IMR-90 (cell line): ENCODE results near the gene LIN37. TPM values are rescaled to one million over a fixed set of nuclear protein-coding genes. Genes with fewer than 3 reads are reported as not detected.

ENCODE experiments used
- ATAC-seq: fragments of 200-7000 bp; cut with Tn5 transposase; 2 replicates; pipeline ENCODE4 v1.9.1; 2020; ENCODE audit warnings: low read depth, mild to moderate bottlenecking, moderate library complexity
- BruUV-seq: library from RNA; stranded (reverse); fragments of 400-500 nt; replicated peaks from 2 replicates; lab custom pipeline; 2021; lab: Mats Ljungman, UMichigan
- CTCF ChIA-PET: fragments of 300-600 bp; formaldehyde crosslinking; extraction: SDS; loops from one replicate; lab custom pipeline; 2021; ENCODE audit warnings: antibody characterized with exemption; lab: Yijun Ruan, JAX
- POLR2A ChIA-PET: fragments of 300-600 bp; sonication (Branson Sonifier 250); formaldehyde crosslinking; loops from one replicate; lab custom pipeline; 2022; ENCODE audit warnings: antibody characterized with exemption; ENCODE audit not compliant: unreplicated experiment; lab: Charles Lee
- DNase-seq: peaks from one replicate; pipeline ENCODE4 v3.0.0; 2013
- H2AFZ ChIP-seq: replicated peaks from 2 replicates; pipeline ENCODE3; 2013; ENCODE audit warnings: low read length, mild to moderate bottlenecking; ENCODE audit not compliant: poor library complexity
- H2AK5ac ChIP-seq: 2 replicates; pipeline ENCODE4 v1.6.1; 2013; ENCODE audit warnings: low read depth, low read length, inconsistent platforms
- H2AK9ac ChIP-seq: replicated peaks from 2 replicates; pipeline ENCODE3; 2013; ENCODE audit warnings: mild to moderate bottlenecking, low read depth, low read length, moderate library complexity; ENCODE audit not compliant: poor library complexity
- H2BK120ac ChIP-seq: 2 replicates; pipeline ENCODE4 v1.6.1; 2013; ENCODE audit warnings: low read depth, low read length, inconsistent platforms
- H2BK15ac ChIP-seq: 3 replicates; pipeline ENCODE4 v1.6.1; 2013; ENCODE audit warnings: low read depth, low read length, inconsistent platforms
- H2BK20ac ChIP-seq: 2 replicates; pipeline ENCODE4 v1.6.1; 2013; ENCODE audit warnings: low read depth, mild to moderate bottlenecking, inconsistent platforms, low read length, moderate library complexity
- H2BK5ac ChIP-seq: 2 replicates; pipeline ENCODE4 v1.6.1; 2013; ENCODE audit warnings: mild to moderate bottlenecking, low read depth, low read length, inconsistent platforms; ENCODE audit not compliant: poor library complexity, severe bottlenecking
- H3K14ac ChIP-seq: replicated peaks from 2 replicates; pipeline ENCODE4 v1.6.1; 2013; ENCODE audit warnings: low read depth, low read length, inconsistent platforms
- H3K18ac ChIP-seq: 2 replicates; pipeline ENCODE4 v1.6.1; 2013; ENCODE audit warnings: low read depth, low read length, control low read depth
- H3K23ac ChIP-seq: 2 replicates; pipeline ENCODE4 v1.6.1; 2013; ENCODE audit warnings: low read depth, low read length, inconsistent platforms
- H3K27ac ChIP-seq: 2 replicates; pipeline ENCODE4 v1.5.1; 2013; ENCODE audit warnings: mild to moderate bottlenecking, control low read depth, low read length; ENCODE audit not compliant: insufficient read depth
- H3K27me3 ChIP-seq: 2 replicates; pipeline ENCODE4 v1.6.1; 2013; ENCODE audit warnings: low read length; ENCODE audit not compliant: control insufficient read depth, insufficient read depth
- H3K36me3 ChIP-seq: 2 replicates; pipeline ENCODE4 v1.6.1; 2013; ENCODE audit warnings: low read length, mixed read lengths; ENCODE audit not compliant: control insufficient read depth, insufficient read depth
- H3K4ac ChIP-seq: 2 replicates; pipeline ENCODE4 v1.6.1; 2013; ENCODE audit warnings: low read depth, low read length, inconsistent platforms
- H3K4me1 ChIP-seq: 2 replicates; pipeline ENCODE4 v1.6.1; 2013; ENCODE audit warnings: low read length, mixed read lengths; ENCODE audit not compliant: control insufficient read depth, insufficient read depth
- H3K4me2 ChIP-seq: 2 replicates; pipeline ENCODE4 v1.6.1; 2013; ENCODE audit warnings: low read depth, mild to moderate bottlenecking, control low read depth, low read length, moderate library complexity
- H3K4me3 ChIP-seq: 2 replicates; pipeline ENCODE4 v1.5.1; 2013; ENCODE audit warnings: low read depth, mild to moderate bottlenecking, control low read depth, low read length, moderate library complexity; ENCODE audit not compliant: insufficient read depth
- H3K56ac ChIP-seq: 2 replicates; pipeline ENCODE4 v1.6.1; 2013; ENCODE audit warnings: low read length, inconsistent platforms; ENCODE audit not compliant: insufficient read depth; ENCODE audit errors: extremely low read depth
- H3K79me1 ChIP-seq, 2 experiments: 2 replicates each; pipeline ENCODE4 v1.6.1; 2013; ENCODE audit warnings: low read length in 2 of 2, inconsistent platforms in 1 of 2, low read depth in 1 of 2
- H3K9ac ChIP-seq: 2 replicates; pipeline ENCODE4 v1.6.1; 2013; ENCODE audit warnings: low read depth, low read length, control low read depth
- H3K9me1 ChIP-seq: 2 replicates; pipeline ENCODE4 v1.6.1; 2013; ENCODE audit warnings: low read length, inconsistent platforms; ENCODE audit not compliant: insufficient read depth
- H3K9me3 ChIP-seq: 2 replicates; pipeline ENCODE4 v1.6.1; 2013; ENCODE audit warnings: low read length; ENCODE audit not compliant: control insufficient read depth, insufficient read depth
- H4K20me1 ChIP-seq: 2 replicates; pipeline ENCODE4 v1.6.1; 2013; ENCODE audit warnings: low read length, inconsistent platforms; ENCODE audit not compliant: insufficient read depth
- H4K5ac ChIP-seq: 2 replicates; pipeline ENCODE4 v1.6.1; 2013; ENCODE audit warnings: mild to moderate bottlenecking, low read depth, low read length, control low read depth
- H4K8ac ChIP-seq, 2 experiments: 2 replicates each; pipeline ENCODE4 v1.6.1; 2013; ENCODE audit warnings: low read depth in 2 of 2, low read length in 2 of 2, control low read depth in 1 of 2, inconsistent platforms in 1 of 2
- H4K91ac ChIP-seq: 2 replicates; pipeline ENCODE4 v1.6.1; 2013; ENCODE audit warnings: low read depth, low read length, inconsistent platforms; ENCODE audit not compliant: insufficient read depth
- MAZ ChIP-seq: IDR thresholded peaks from 2 replicates; pipeline ENCODE4 v1.6.1; 2012; ENCODE audit warnings: low read depth, mild to moderate bottlenecking, low read length, improper control_type of control experiment, moderate library complexity, borderline replicate concordance
- POLR2A ChIP-seq: IDR thresholded peaks from 2 replicates; pipeline ENCODE4 v1.6.1; 2012; ENCODE audit warnings: mild to moderate bottlenecking, low read depth, low read length
- RFX5 ChIP-seq: IDR thresholded peaks from 2 replicates; pipeline ENCODE4 v1.8.0; 2012; ENCODE audit warnings: low read depth, mild to moderate bottlenecking, low read length, moderate library complexity
- WGBS, 2 experiments: methylation state at CpG; one replicate each; pipeline versions ENCODE4 v1.1.5 to v1.1.7; 2013; ENCODE audit warnings: missing lambda C conversion rate in 2 of 2; ENCODE audit not compliant: insufficient read length in 1 of 2; ENCODE audit errors: extremely low coverage in 2 of 2; 5-methylcytosine and 5-hydroxymethylcytosine counted together
- dilution Hi-C: fragments of 300-500 bp; cut with HindIII; formaldehyde crosslinking; loops from one replicate; pipeline ENCODE4 v1.14.3; 2018; ENCODE audit warnings: low sequenced_read_pairs; ENCODE audit not compliant: unreplicated experiment
- in situ Hi-C: fragments of 300-500 bp; cut with MboI; formaldehyde crosslinking; loops from 3 replicates; pipeline ENCODE4 v1.14.3; 2019; ENCODE audit warnings: low sequenced_read_pairs, inconsistent platforms, mixed read lengths
- intact Hi-C: fragments of 100-400 bp; cut with micrococcal nuclease; formaldehyde crosslinking; loops from 2 replicates; pipeline ENCODE4 v1.10.0; 2022
- polyA plus RNA-seq, 3 experiments: library from polyadenylated mRNA; depleted of rRNA; stranded (reverse); fragments of >200 nt; gene quantifications; 2 replicates each; pipeline ENCODE4 v1.2.3, GENCODE V29; 2012; ENCODE audit warnings: low replicate concordance in 1 of 3
- total RNA-seq: library from RNA; depleted of rRNA; stranded (reverse); fragments of >200 nt; gene quantifications from 2 replicates; pipeline ENCODE4 v1.2.3, GENCODE V29; 2012

The LIN37 gene
- total and polyA plus RNA-seq, 2 of the 4 experiments (the other 2 are of a cell fraction): 12.7 to 23.1 TPM

DNA sequence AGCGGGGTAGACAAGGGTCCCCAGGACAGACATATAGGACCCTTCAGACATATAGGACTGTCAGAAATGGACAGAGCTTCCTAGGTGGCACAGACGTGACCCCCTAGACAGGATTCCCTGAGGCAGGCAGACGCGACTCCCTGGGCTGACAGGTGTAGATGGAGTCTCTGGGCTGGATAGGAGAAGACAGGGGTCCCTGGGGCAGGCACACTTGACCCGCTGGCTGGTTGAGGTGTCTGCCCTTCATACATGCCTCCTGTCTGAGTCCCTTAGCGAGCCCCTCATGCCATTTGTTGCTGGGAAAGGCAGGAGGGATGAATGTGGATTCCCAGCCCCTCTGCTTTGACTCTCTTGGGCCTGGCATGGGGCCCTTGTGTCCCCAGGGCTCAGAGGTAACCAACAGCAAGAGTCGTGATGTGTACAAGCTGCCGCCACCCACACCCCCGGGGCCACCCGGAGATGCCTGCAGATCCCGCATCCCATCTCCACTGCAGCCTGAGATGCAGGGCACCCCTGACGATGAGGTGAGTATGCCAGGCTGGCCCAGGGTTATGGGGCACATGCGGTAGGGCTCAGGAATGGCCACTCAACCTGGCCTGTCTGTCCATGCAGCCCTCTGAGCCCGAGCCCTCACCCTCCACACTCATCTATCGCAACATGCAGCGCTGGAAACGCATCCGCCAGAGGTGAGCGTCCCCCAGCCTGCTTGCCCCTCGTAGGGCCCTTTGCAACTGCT is 5.4 kb downstream of the LIN37 start:
- POLR2A ChIA-PET: interaction anchor here (0.6 kb wide), 1 partner anchor 16 kb away, joined by 3 read pairs; no protein-coding TSS in a partner anchor
- WGBS, 2 experiments: 100% methylated on average over 5 of the region's 20 CpGs; no CpG with 5 or more reads in 1 of the 2 experiments
- CTCF ChIA-PET: no interaction called here
- Histone ChIP-seq H2AK9ac (no peak overlapping the region), H4K20me1 (peaks cover 6% of the 10 kb centered on the region; the same call in 1 of the 2 replicates), H3K18ac (no peak overlapping the region), H2AK5ac (no peak overlapping the region), H3K27ac (no peak overlapping the region), H2BK20ac (no peak overlapping the region), H2BK15ac (no peak overlapping the region), H3K23ac (no peak overlapping the region), H4K91ac (no peak overlapping the region), H3K4ac (no peak overlapping the region), H3K9me3 (no peaks in the 10 kb centered on the region), H3K14ac (no peak overlapping the region), H3K9ac (no peak overlapping the region), H3K56ac (no peak overlapping the region), H3K36me3 (peaks cover 29% of the 10 kb centered on the region; the same call in 1 of the 2 replicates), H3K27me3 (no peaks in the 10 kb centered on the region), H4K8ac (no peak overlapping the region), H4K5ac (no peak overlapping the region), H3K79me1 (peaks cover 20 to 66% of the 10 kb centered on the region in 2 experiments; a peak in 3 of 4 replicates), H2BK5ac (no peak overlapping the region), H2BK120ac (no peak overlapping the region), H2AFZ (no peak overlapping the region), H3K4me3 (no peak overlapping the region), H3K4me2 (no peak overlapping the region), H3K4me1 (peaks cover 16% of the 10 kb centered on the region), H3K9me1 (0 out of 2 replicates have a peak, but pooled peaks cover 8% of the 10 kb centered on the region)
- dilution Hi-C loops: no loop called here
- DNase-seq (no peak), ATAC-seq (no peak)
- in situ Hi-C loops: no loop called here
- intact Hi-C loops: no loop called here
- TF ChIP-seq MAZ: no peak
- no peak for TF ChIP-seq RFX5
- peak; percentile 16; the same call in 1 of the 2 replicates for TF ChIP-seq POLR2A
- no TSS peak for BruUV-seq
